ENCODE results near the gene KCNQ2.

DNA sequence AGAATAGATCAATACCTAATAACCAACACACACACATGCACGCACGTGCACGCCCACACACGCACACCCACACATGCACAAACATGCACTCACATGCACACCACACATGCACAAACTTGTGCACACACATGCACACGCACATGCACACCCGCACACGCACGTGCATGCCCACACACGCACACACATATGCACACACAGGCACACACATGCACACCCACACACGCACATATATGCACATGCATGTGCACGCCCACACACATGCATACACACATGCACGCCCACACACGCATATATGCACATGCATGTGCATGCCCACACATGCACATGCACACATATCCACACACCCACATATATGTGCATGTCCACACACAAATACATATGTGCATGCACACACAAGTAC lies 85.1 kb downstream of the KCNQ2 start:
- TF ChIP-seq, protein P1, sequence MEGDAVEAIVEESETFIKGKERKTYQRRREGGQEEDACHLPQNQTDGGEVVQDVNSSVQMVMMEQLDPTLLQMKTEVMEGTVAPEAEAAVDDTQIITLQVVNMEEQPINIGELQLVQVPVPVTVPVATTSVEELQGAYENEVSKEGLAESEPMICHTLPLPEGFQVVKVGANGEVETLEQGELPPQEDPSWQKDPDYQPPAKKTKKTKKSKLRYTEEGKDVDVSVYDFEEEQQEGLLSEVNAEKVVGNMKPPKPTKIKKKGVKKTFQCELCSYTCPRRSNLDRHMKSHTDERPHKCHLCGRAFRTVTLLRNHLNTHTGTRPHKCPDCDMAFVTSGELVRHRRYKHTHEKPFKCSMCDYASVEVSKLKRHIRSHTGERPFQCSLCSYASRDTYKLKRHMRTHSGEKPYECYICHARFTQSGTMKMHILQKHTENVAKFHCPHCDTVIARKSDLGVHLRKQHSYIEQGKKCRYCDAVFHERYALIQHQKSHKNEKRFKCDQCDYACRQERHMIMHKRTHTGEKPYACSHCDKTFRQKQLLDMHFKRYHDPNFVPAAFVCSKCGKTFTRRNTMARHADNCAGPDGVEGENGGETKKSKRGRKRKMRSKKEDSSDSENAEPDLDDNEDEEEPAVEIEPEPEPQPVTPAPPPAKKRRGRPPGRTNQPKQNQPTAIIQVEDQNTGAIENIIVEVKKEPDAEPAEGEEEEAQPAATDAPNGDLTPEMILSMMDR (IDR thresholded peaks at IDR 0.05; ENCODE audit: insufficient read depth, low read length, poor library complexity, severe bottlenecking), result no peak
- no peak for TF ChIP-seq EZH2phosphoT487 (conservative IDR thresholded peaks at IDR 0.05; ENCODE audit: low read length)

Data from SU-DHL-6 (cell line).